NB4 (cell line): Measurements from ENCODE around the gene WSCD1.

Source experiments
- CTCF ChIP-seq: IDR thresholded peaks from one replicate; pipeline ENCODE4 v1.5.1; 2012; ENCODE audit warnings: low read depth, low read length
- MAX ChIP-seq: IDR thresholded peaks from 2 replicates; pipeline ENCODE4 v1.6.1; 2011; ENCODE audit warnings: low read depth, low read length
- MYC ChIP-seq: IDR thresholded peaks from 2 replicates; pipeline ENCODE4 v1.6.1; 2011; ENCODE audit warnings: low read depth, low read length
- POLR2A ChIP-seq: IDR thresholded peaks from 2 replicates; pipeline ENCODE4 v1.6.1; 2011; ENCODE audit warnings: mild to moderate bottlenecking; ENCODE audit not compliant: insufficient read length; ENCODE audit errors: extremely low read depth

- TF ChIP-seq MYC: no peak
- TF ChIP-seq POLR2A: no peak
- no peak for TF ChIP-seq CTCF
- TF ChIP-seq MAX: no peak
Observed at GRCh38 chr17:6094926-6095325, 24.7 kb downstream of the WSCD1 start.
